ENCODE results near the gene SLC6A7. TPM values are rescaled to one million over a fixed set of nuclear protein-coding genes. Genes with fewer than 3 reads are reported as not detected.

Gene SLC6A7
- total and polyA plus RNA-seq, 7 donors, result 0.46 to 10.8 (median 0.60) TPM; not detected in 4

- Histone ChIP-seq H3K27me3 (no peaks in the 10 kb centered on the region), H3K36me3 (no peaks in the 10 kb centered on the region), H3K27ac (peak overlapping the region; percentile 84 to 92 (median 87)), H3K4me1 (peaks cover 0 to 31% (median 17%) of the 10 kb centered on the region in 4 donors), H3K9me3 (no peaks in the 10 kb centered on the region), H3K4me3 (no peak overlapping the region)
- intact Hi-C loops (cut with DNase I), result loop anchor here (5.0 kb wide), 1 partner anchor 279 kb away; no protein-coding TSS in a partner anchor
- no peak for TF ChIP-seq EP300 (IDR thresholded peaks at IDR 0.05)
- no peak for TF ChIP-seq CTCF (IDR thresholded peaks at IDR 0.05)
- no peak for TF ChIP-seq POLR2A (IDR thresholded peaks at IDR 0.05)
- no peak for TF ChIP-seq POLR2AphosphoS5 (IDR thresholded peaks at IDR 0.05)
- WGBS, 2 donors, result 69 to 71% methylated on average over 12 of the region's 12 CpGs
- DNase-seq, result no peak
Observed at GRCh38 chr5:150158170-150158949, 31.5 kb upstream of the SLC6A7 start.

- intact Hi-C loops (cut with DNase I), result loop anchor here (5.0 kb wide), 1 partner anchor 278 kb away; no protein-coding TSS in a partner anchor
- 67 to 82% methylated on average over 6 of the region's 6 CpGs for WGBS, 2 donors
- Histone ChIP-seq H3K36me3 (no peaks in the 10 kb centered on the region), H3K4me3 (no peak overlapping the region), H3K4me1 (peaks cover 0 to 30% (median 13%) of the 10 kb centered on the region in 4 donors), H3K27ac (peak overlapping the region; percentile 84 to 92 (median 87)), H3K27me3 (no peaks in the 10 kb centered on the region), H3K9me3 (no peaks in the 10 kb centered on the region)
- no peak for DNase-seq
- TF ChIP-seq POLR2A (IDR thresholded peaks at IDR 0.05) (no peak), EP300 (IDR thresholded peaks at IDR 0.05) (no peak), CTCF (IDR thresholded peaks at IDR 0.05) (no peak), POLR2AphosphoS5 (IDR thresholded peaks at IDR 0.05) (no peak)
Observed at GRCh38 chr5:150159031-150159430, 30.8 kb upstream of the SLC6A7 start.

- DNase-seq, result no peak
- H3K4me3 ChIP-seq, result no peak overlapping the region
- no peaks in the 10 kb centered on the region for H3K27me3 ChIP-seq
- intact Hi-C loops (cut with DNase I), result loop anchor here (5.0 to 10.0 kb wide), 2 partner anchors 195 to 278 kb away; partner anchors contain the start of gene TCOF1
- no peaks in the 10 kb centered on the region for H3K36me3 ChIP-seq
- peak overlapping the region; percentile 84 to 92 (median 87) for H3K27ac ChIP-seq
- WGBS, 2 donors, result 57 to 79% methylated on average over 9 of the region's 9 CpGs
- H3K4me1 ChIP-seq, result peaks cover 0 to 28% (median 11%) of the 10 kb centered on the region in 4 donors
- no peak for TF ChIP-seq POLR2A (IDR thresholded peaks at IDR 0.05)
- no peaks in the 10 kb centered on the region for H3K9me3 ChIP-seq
Observed at GRCh38 chr5:150159741-150160179, 30.1 kb upstream of the SLC6A7 start.

- intact Hi-C loops (cut with DNase I), result loop anchor here (1.0 to 10.0 kb wide), 2 partner anchors 58 to 194 kb away; partner anchors contain the start of gene TCOF1
- no peaks in the 10 kb centered on the region for H3K9me3 ChIP-seq
- H3K27me3 ChIP-seq, result no peaks in the 10 kb centered on the region
- no peak overlapping the region for H3K4me3 ChIP-seq
- TF ChIP-seq CTCF (IDR thresholded peaks at IDR 0.05), result no peak
- no peak for TF ChIP-seq EP300 (IDR thresholded peaks at IDR 0.05)
- no peak for TF ChIP-seq POLR2A (IDR thresholded peaks at IDR 0.05)
- no peak for TF ChIP-seq POLR2AphosphoS5 (IDR thresholded peaks at IDR 0.05)
- H3K4me1 ChIP-seq, result peaks cover 0 to 20% (median 8%) of the 10 kb centered on the region in 4 donors
- H3K36me3 ChIP-seq, result no peaks in the 10 kb centered on the region
- no peak for DNase-seq
- WGBS, 2 donors, result 69 to 74% methylated on average over 5 of the region's 5 CpGs
- peak overlapping the region; percentile 84 to 92 (median 87) for H3K27ac ChIP-seq
Observed at GRCh38 chr5:150160448-150161081, 29.3 kb upstream of the SLC6A7 start.

Measured in sigmoid colon (tissue), 7 donors.